H9 (cell line): Measurements from ENCODE around the gene NR5A1. TPM values are rescaled to one million over a fixed set of nuclear protein-coding genes. Genes with fewer than 3 reads are reported as not detected.

Experiments
- DNase-seq: peaks from one replicate; pipeline ENCODE4 v3.0.0-alpha.2; 2017
- H2AFZ ChIP-seq: one replicate; pipeline ENCODE4 v1.6.1; 2013; ENCODE audit warnings: mild to moderate bottlenecking, low read length, control low read depth, moderate library complexity
- H2AK5ac ChIP-seq: 2 replicates; pipeline ENCODE4 v1.6.1; 2013; ENCODE audit warnings: low read length, control low read depth, mixed read lengths; ENCODE audit not compliant: insufficient read length
- H2BK120ac ChIP-seq: one replicate; pipeline ENCODE4 v1.6.1; 2013; ENCODE audit warnings: low read depth, mild to moderate bottlenecking, low read length, control low read depth, inconsistent platforms; ENCODE audit not compliant: poor library complexity, severe bottlenecking
- H2BK12ac ChIP-seq: 2 replicates; pipeline ENCODE4 v1.6.1; 2013; ENCODE audit warnings: low read length, control low read depth, mixed read lengths, low read depth; ENCODE audit not compliant: insufficient read length
- H2BK15ac ChIP-seq: 2 replicates; pipeline ENCODE4 v1.6.1; 2013; ENCODE audit warnings: low read depth, low read length, control low read depth
- H2BK20ac ChIP-seq: one replicate; pipeline ENCODE4 v1.6.1; 2013; ENCODE audit warnings: low read depth, mild to moderate bottlenecking, low read length, control low read depth, inconsistent platforms; ENCODE audit not compliant: poor library complexity, severe bottlenecking
- H2BK5ac ChIP-seq: 2 replicates; pipeline ENCODE4 v1.6.1; 2013; ENCODE audit warnings: low read length, control low read depth, mixed read lengths; ENCODE audit not compliant: insufficient read length
- H3K14ac ChIP-seq: 2 replicates; pipeline ENCODE4 v1.6.1; 2013; ENCODE audit warnings: low read length, control low read depth; ENCODE audit not compliant: insufficient read depth
- H3K18ac ChIP-seq: 2 replicates; pipeline ENCODE4 v1.6.1; 2013; ENCODE audit warnings: low read depth, mild to moderate bottlenecking, mixed read lengths, low read length, control low read depth; ENCODE audit not compliant: insufficient read length
- H3K23ac ChIP-seq: 2 replicates; pipeline ENCODE4 v1.6.1; 2013; ENCODE audit warnings: low read length, control low read depth, mixed read lengths, low read depth; ENCODE audit not compliant: insufficient read length
- H3K23me2 ChIP-seq: 2 replicates; pipeline ENCODE4 v1.6.1; 2013; ENCODE audit warnings: low read depth, mild to moderate bottlenecking, mixed read lengths, low read length, control low read depth; ENCODE audit not compliant: insufficient read length, poor library complexity, severe bottlenecking
- H3K27ac ChIP-seq: 2 replicates; pipeline ENCODE4 v1.5.1; 2013; ENCODE audit warnings: low read length, control low read depth, mixed read lengths, low read depth; ENCODE audit not compliant: insufficient read length
- H3K27me3 ChIP-seq: 2 replicates; pipeline ENCODE4 v1.6.1; 2013; ENCODE audit warnings: low read length, control low read depth, inconsistent platforms; ENCODE audit not compliant: insufficient read depth
- H3K4ac ChIP-seq: 2 replicates; pipeline ENCODE4 v1.6.1; 2013; ENCODE audit warnings: low read depth, mild to moderate bottlenecking, control low read depth, inconsistent platforms, low read length, moderate library complexity
- H3K4me1 ChIP-seq: 2 replicates; pipeline ENCODE4 v1.6.1; 2013; ENCODE audit warnings: low read length, control low read depth, inconsistent platforms; ENCODE audit not compliant: insufficient read depth
- H3K4me2 ChIP-seq: 2 replicates; pipeline ENCODE4 v1.6.1; 2013; ENCODE audit warnings: low read length, control low read depth, mixed read lengths; ENCODE audit not compliant: insufficient read length, insufficient read depth
- H3K56ac ChIP-seq: 2 replicates; pipeline ENCODE4 v1.6.1; 2013; ENCODE audit warnings: low read depth, mild to moderate bottlenecking, mixed read lengths, low read length, control low read depth; ENCODE audit not compliant: insufficient read length
- H3K79me1 ChIP-seq: 2 replicates; pipeline ENCODE4 v1.6.1; 2013; ENCODE audit warnings: low read depth, mild to moderate bottlenecking, moderate library complexity, low read length, control low read depth, inconsistent platforms; ENCODE audit not compliant: insufficient read depth, poor library complexity, severe bottlenecking
- H3K79me2 ChIP-seq: 2 replicates; pipeline ENCODE4 v1.6.1; 2013; ENCODE audit warnings: low read length, control low read depth, inconsistent platforms; ENCODE audit not compliant: insufficient read depth
- H3K9ac ChIP-seq: 2 replicates; pipeline ENCODE4 v1.6.1; 2013; ENCODE audit warnings: low read length, control low read depth, mixed read lengths; ENCODE audit not compliant: insufficient read length; ENCODE audit errors: extremely low read depth
- H3K9me3 ChIP-seq: one replicate; pipeline ENCODE4 v1.6.1; 2013; ENCODE audit warnings: low read depth, low read length, inconsistent platforms; ENCODE audit not compliant: control insufficient read depth
- H3T11ph ChIP-seq: one replicate; pipeline ENCODE4 v1.6.1; 2013; ENCODE audit warnings: mild to moderate bottlenecking, low read length, control low read depth, inconsistent platforms
- H4K20me1 ChIP-seq: one replicate; pipeline ENCODE4 v1.6.1; 2013; ENCODE audit not compliant: control insufficient read depth, insufficient read length, insufficient read depth
- H4K5ac ChIP-seq: 2 replicates; pipeline ENCODE4 v1.6.1; 2013; ENCODE audit warnings: low read depth, mild to moderate bottlenecking, mixed read lengths, low read length, control low read depth; ENCODE audit not compliant: insufficient read length
- H4K8ac ChIP-seq: replicated peaks from 2 replicates; pipeline ENCODE4 v1.6.1; 2013; ENCODE audit warnings: low read length, control low read depth, mixed read lengths, low read depth; ENCODE audit not compliant: insufficient read length
- H4K91ac ChIP-seq: 2 replicates; pipeline ENCODE4 v1.6.1; 2013; ENCODE audit warnings: low read depth, mild to moderate bottlenecking, moderate library complexity, mixed read lengths, low read length, control low read depth; ENCODE audit not compliant: insufficient read length
- H3K27ac Mint-ChIP-seq, 3 experiments: 2 replicates in 2 of 3; 3 replicates in 1 of 3; pipeline ENCODE4 v1.8.0; 2020 to 2021; ENCODE audit warnings: mixed read lengths in 3 of 3, mild to moderate bottlenecking in 1 of 3, moderate library complexity in 1 of 3
- H3K27me3 Mint-ChIP-seq: 2 replicates; pipeline ENCODE4 v1.8.0; 2021; ENCODE audit warnings: low read depth, mild to moderate bottlenecking, moderate library complexity, mixed read lengths
- H3K36me3 Mint-ChIP-seq, 3 experiments: 2 replicates in 2 of 3; 3 replicates in 1 of 3; pipeline ENCODE4 v1.8.0; 2020 to 2021; ENCODE audit warnings: low read depth in 3 of 3, mixed read lengths in 3 of 3; ENCODE audit not compliant: insufficient read depth in 1 of 3
- H3K4me1 Mint-ChIP-seq, 2 experiments: 2 replicates each; pipeline ENCODE4 v1.8.0; 2020; ENCODE audit warnings: mixed read lengths in 2 of 2
- H3K4me3 Mint-ChIP-seq, 2 experiments: 2 replicates in 1 of 2; 3 replicates in 1 of 2; pipeline ENCODE4 v1.8.0; 2020 to 2021; ENCODE audit warnings: mild to moderate bottlenecking in 2 of 2, mixed read lengths in 2 of 2, moderate library complexity in 1 of 2
- H3K9me3 Mint-ChIP-seq, 2 experiments: 2 replicates in 1 of 2; 3 replicates in 1 of 2; pipeline ENCODE4 v1.8.0; 2020; ENCODE audit warnings: mild to moderate bottlenecking in 2 of 2, mixed read lengths in 2 of 2, moderate library complexity in 1 of 2
- CTCF ChIP-seq: fragments of 200-600 bp; sonication (generic); conservative IDR thresholded peaks from 3 replicates; pipeline ENCODE4 v1.8.0; 2021; ENCODE audit warnings: antibody characterized with exemption, mild to moderate bottlenecking
- total RNA-seq: library from RNA; stranded (reverse); gene quantifications from 2 replicates; pipeline ENCODE4 v1.2.1, GENCODE V29; 2021

Gene NR5A1
- total RNA-seq, 1 experiment from 2014 or later: 0.37 TPM

- Histone ChIP-seq H2BK120ac (no peak overlapping the region), H2BK15ac (no peak overlapping the region), H4K8ac (no peak overlapping the region), H3K79me1 (no peaks in the 10 kb centered on the region), H3K18ac (no peak overlapping the region), H2AK5ac (no peak overlapping the region), H3K4ac (no peak overlapping the region), H4K91ac (no peak overlapping the region), H3K14ac (no peak overlapping the region), H3K9ac (no peak overlapping the region), H2BK20ac (no peak overlapping the region), H3K56ac (no peak overlapping the region), H4K5ac (no peak overlapping the region), H3K4me1 (no peaks in the 10 kb centered on the region), H2AFZ (no peak overlapping the region), H3K4me2 (no peak overlapping the region), H2BK12ac (no peak overlapping the region), H3K27ac (no peak overlapping the region), H4K20me1 (no peaks in the 10 kb centered on the region), H2BK5ac (no peak overlapping the region), H3K23ac (no peak overlapping the region), H3K9me3 (no peaks in the 10 kb centered on the region), H3K27me3 (no peaks in the 10 kb centered on the region), H3K23me2 (no peaks in the 10 kb centered on the region), H3T11ph (no peak overlapping the region), H3K79me2 (no peaks in the 10 kb centered on the region)
- Mint-ChIP-seq H3K4me3 (no peak overlapping the region), H3K9me3 (no peaks in the 10 kb centered on the region), H3K4me1 (no peaks in the 10 kb centered on the region), H3K27me3 (peaks cover 44% of the 10 kb centered on the region), H3K36me3 (no peaks in the 10 kb centered on the region), H3K27ac (no peak overlapping the region)
- DNase-seq: no peak
- no peak for TF ChIP-seq CTCF
Measured at GRCh38 chr9:124436320-124436719, 70.9 kb downstream of the NR5A1 start.

Other genes starting within 250 kb of the NR5A1 start
- 13.7 and 14.3 TPM in 2 replicates for gene NEK6, start 249.4 kb downstream of the NR5A1 start, total RNA-seq
- 209 and 216 TPM in 2 replicates for gene PSMB7, start 92.0 kb downstream of the NR5A1 start, total RNA-seq
- gene ADGRD2, start 56.9 kb downstream of the NR5A1 start, total RNA-seq: 1.2 and 1.5 TPM in 2 replicates